SU-DHL-6 (cell line): ENCODE data around the gene ANAPC4.

Source experiments
- CTCF ChIP-seq: fragments of 200-600 bp; sonication (generic); IDR thresholded peaks from one replicate; pipeline ENCODE4 v1.5.1; 2017; ENCODE audit warnings: antibody characterized with exemption, mild to moderate bottlenecking, low read length, moderate library complexity; ENCODE audit not compliant: insufficient read depth, poor library complexity, severe bottlenecking
- EZH2phosphoT487 ChIP-seq: fragments of 200-600 bp; sonication (generic), shearing (Covaris generic); conservative IDR thresholded peaks from 2 replicates; pipeline ENCODE4 v1.6.1; 2018; ENCODE audit warnings: mild to moderate bottlenecking, antibody characterized with exemption, low read length, moderate library complexity, mixed read lengths

DNA sequence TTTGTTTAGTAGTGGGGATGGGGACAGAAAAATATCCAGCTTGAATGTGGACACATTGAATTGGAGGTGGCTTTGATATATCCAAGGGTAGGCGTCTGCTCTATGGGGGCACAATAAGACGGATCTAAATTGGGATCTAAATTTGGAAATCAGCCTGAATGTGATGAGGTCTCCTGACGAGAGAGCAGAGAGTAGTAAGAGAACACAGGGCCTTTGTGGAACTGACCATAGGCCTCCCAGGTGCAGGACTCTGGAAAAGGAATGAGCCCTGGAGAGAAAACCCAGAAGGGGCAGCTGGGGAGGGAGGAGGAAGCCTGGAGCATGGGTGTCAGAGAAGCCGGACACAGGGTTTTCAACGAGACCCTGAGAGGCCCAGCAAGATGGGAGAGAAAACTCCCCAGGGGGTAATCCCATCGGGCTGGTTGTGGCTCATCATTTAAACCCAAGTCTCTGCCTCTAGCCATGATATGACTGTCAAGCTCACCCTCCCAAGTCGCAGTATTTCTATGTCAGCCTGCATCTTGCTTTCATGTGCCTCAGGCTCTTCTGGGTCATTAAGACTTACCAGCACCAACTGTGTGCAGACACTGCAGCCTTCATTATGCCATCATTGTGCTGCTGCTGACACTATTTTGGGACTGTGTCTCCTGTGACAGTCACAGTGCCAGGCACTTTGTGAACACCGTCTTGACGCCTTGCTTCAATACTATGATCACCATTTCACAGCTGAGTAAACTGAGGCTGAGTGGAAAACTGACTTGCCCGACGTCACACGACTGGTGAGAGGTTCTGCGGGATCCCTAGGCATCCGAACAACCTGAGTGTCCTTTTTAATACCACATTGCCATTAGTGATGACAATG lies 57.1 kb downstream of the ANAPC4 start:
- TF ChIP-seq CTCF, result no peak
- TF ChIP-seq EZH2phosphoT487, result no peak
